ENCODE results near the gene GNAQ. TPM values are rescaled to one million over a fixed set of nuclear protein-coding genes. Genes with fewer than 3 reads are reported as not detected.

Gene GNAQ
- polyA plus RNA-seq, 1 donor (not counting 4 experiments of a cell fraction or from before 2014, with no cell fraction given), result 64.3 TPM

- Histone ChIP-seq H3K9me3 (ENCODE audit: control insufficient read depth, low read depth, low read length) (no peaks in the 10 kb centered on the region), H2AFZ (ENCODE audit: control insufficient read depth, low read length) (no peak overlapping the region), H3K9me1 (ENCODE audit: control insufficient read depth, extremely low read depth, insufficient read depth, low read length) (no peaks in the 10 kb centered on the region), H3K9ac (ENCODE audit: control insufficient read depth, extremely low read depth, insufficient read depth, low read length) (no peak overlapping the region), H3K27ac (ENCODE audit: control insufficient read depth, insufficient read depth, low read length) (peak overlapping the region; percentile 76), H4K20me1 (ENCODE audit: control insufficient read depth, extremely low read depth, insufficient read depth, low read length) (no peaks in the 10 kb centered on the region), H3K4me2 (ENCODE audit: control insufficient read depth, extremely low read depth, insufficient read depth, low read depth, low read length) (no peak overlapping the region), H3K4me1 (ENCODE audit: control insufficient read depth, extremely low read depth, insufficient read depth, low read length) (peaks cover 38% of the 10 kb centered on the region), H3K79me2 (ENCODE audit: control insufficient read depth, insufficient read depth, low read length) (peaks cover 46% of the 10 kb centered on the region), H3K4me3 (ENCODE audit: control insufficient read depth in 2 of 3, extremely low read depth in 1 of 3, insufficient read depth in 2 of 3, low read depth in 1 of 3, low read length in 3 of 3) (no peak overlapping the region), H3K36me3 (ENCODE audit: control insufficient read depth in 2 of 2, extremely low read depth in 1 of 2, insufficient read depth in 2 of 2, low read length in 2 of 2) (no peaks in the 10 kb centered on the region), H3K27me3 (ENCODE audit: control insufficient read depth, extremely low read depth, insufficient read depth, low read length) (no peaks in the 10 kb centered on the region)
- TF ChIP-seq, protein P1, sequence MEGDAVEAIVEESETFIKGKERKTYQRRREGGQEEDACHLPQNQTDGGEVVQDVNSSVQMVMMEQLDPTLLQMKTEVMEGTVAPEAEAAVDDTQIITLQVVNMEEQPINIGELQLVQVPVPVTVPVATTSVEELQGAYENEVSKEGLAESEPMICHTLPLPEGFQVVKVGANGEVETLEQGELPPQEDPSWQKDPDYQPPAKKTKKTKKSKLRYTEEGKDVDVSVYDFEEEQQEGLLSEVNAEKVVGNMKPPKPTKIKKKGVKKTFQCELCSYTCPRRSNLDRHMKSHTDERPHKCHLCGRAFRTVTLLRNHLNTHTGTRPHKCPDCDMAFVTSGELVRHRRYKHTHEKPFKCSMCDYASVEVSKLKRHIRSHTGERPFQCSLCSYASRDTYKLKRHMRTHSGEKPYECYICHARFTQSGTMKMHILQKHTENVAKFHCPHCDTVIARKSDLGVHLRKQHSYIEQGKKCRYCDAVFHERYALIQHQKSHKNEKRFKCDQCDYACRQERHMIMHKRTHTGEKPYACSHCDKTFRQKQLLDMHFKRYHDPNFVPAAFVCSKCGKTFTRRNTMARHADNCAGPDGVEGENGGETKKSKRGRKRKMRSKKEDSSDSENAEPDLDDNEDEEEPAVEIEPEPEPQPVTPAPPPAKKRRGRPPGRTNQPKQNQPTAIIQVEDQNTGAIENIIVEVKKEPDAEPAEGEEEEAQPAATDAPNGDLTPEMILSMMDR (optimal IDR thresholded peaks at IDR 0.05 in 1 of 3, IDR thresholded peaks at IDR 0.05 in 1 of 3, conservative IDR thresholded peaks at IDR 0.05 in 1 of 3; ENCODE audit: extremely low read depth in 1 of 3, insufficient read depth in 2 of 3, low read length in 3 of 3), result no peak
- no peak for TF ChIP-seq EZH2 (IDR thresholded peaks at IDR 0.05; ENCODE audit: low read length)
- no peak for FAIRE-seq
- dilution Hi-C loops (cut with MboI; ENCODE audit: extremely low pct_ligation_motif_present, low sequenced_read_pairs), result no loop called here
- no peak for DNase-seq (ENCODE audit: low read depth, low spot score)
Measured at GRCh38 chr9:77982581-77983319, 48.9 kb downstream of the GNAQ start.

DNA sequence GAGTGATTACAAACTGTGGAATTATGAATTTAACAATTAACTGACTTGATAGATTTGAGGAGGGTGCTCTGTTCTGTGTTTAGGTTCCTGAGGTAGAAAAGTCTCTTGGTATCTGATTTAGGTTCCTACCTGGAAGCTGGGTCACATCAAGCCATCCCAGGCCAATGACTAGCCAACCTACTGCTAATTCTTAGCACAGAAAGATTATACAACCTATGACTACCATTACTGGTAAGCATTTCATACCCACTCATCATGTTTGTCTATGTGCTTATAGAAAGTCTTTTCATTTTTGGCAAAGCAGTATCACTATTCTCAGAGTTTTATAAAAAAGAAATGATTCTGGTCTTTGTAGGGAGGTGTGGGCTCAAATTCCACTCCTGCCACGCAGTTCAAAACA, 49.7 kb downstream of the GNAQ start:
- dilution Hi-C loops (cut with MboI; ENCODE audit: extremely low pct_ligation_motif_present, low sequenced_read_pairs), result no loop called here
- Histone ChIP-seq H3K79me2 (ENCODE audit: control insufficient read depth, insufficient read depth, low read length) (peaks cover 49% of the 10 kb centered on the region), H3K36me3 (ENCODE audit: control insufficient read depth in 2 of 2, extremely low read depth in 1 of 2, insufficient read depth in 2 of 2, low read length in 2 of 2) (no peaks in the 10 kb centered on the region), H3K4me3 (ENCODE audit: control insufficient read depth in 2 of 3, extremely low read depth in 1 of 3, insufficient read depth in 2 of 3, low read depth in 1 of 3, low read length in 3 of 3) (peak overlapping the region in 2 of 3 experiments; percentile 32 to 47), H4K20me1 (ENCODE audit: control insufficient read depth, extremely low read depth, insufficient read depth, low read length) (no peaks in the 10 kb centered on the region), H3K27me3 (ENCODE audit: control insufficient read depth, extremely low read depth, insufficient read depth, low read length) (no peaks in the 10 kb centered on the region), H3K9me3 (ENCODE audit: control insufficient read depth, low read depth, low read length) (no peaks in the 10 kb centered on the region), H3K4me1 (ENCODE audit: control insufficient read depth, extremely low read depth, insufficient read depth, low read length) (peaks cover 47% of the 10 kb centered on the region), H3K9ac (ENCODE audit: control insufficient read depth, extremely low read depth, insufficient read depth, low read length) (peak overlapping the region; percentile 36), H2AFZ (ENCODE audit: control insufficient read depth, low read length) (peak overlapping the region; percentile 31), H3K9me1 (ENCODE audit: control insufficient read depth, extremely low read depth, insufficient read depth, low read length) (no peaks in the 10 kb centered on the region), H3K27ac (ENCODE audit: control insufficient read depth, insufficient read depth, low read length) (peak overlapping the region; percentile 76), H3K4me2 (ENCODE audit: control insufficient read depth, extremely low read depth, insufficient read depth, low read depth, low read length) (peak overlapping the region; percentile 81)
- TF ChIP-seq, protein P1 (optimal IDR thresholded peaks at IDR 0.05 in 1 of 3, IDR thresholded peaks at IDR 0.05 in 1 of 3, conservative IDR thresholded peaks at IDR 0.05 in 1 of 3; ENCODE audit: extremely low read depth in 1 of 3, insufficient read depth in 2 of 3, low read length in 3 of 3), result no peak
- TF ChIP-seq EZH2 (IDR thresholded peaks at IDR 0.05; ENCODE audit: low read length), result no peak
- DNase-seq (ENCODE audit: low read depth, low spot score) (no peak), FAIRE-seq (no peak)

Data from keratinocyte (primary cell).